Activated CD4-positive, alpha-beta T cell treated with anti-CD3 and anti-CD28 coated beads, Interleukin-2, amount 50 U/mL, for 48 hours (primary cell): Measurements from ENCODE around the gene SOX6.
A peak's percentile ranks its signal among the peaks of the same experiment; 100 is the strongest.
"Not testable (repeated sequence)": the region's sequence is repeated elsewhere in the genome, so short reads cannot be mapped to it uniquely, and the experiment has no call there.

ENCODE experiments used
- DNase-seq, 2 experiments: peaks; one replicate each; pipeline ENCODE4 v3.0.0-alpha.2; 2020

SOX6 gene

DNA sequence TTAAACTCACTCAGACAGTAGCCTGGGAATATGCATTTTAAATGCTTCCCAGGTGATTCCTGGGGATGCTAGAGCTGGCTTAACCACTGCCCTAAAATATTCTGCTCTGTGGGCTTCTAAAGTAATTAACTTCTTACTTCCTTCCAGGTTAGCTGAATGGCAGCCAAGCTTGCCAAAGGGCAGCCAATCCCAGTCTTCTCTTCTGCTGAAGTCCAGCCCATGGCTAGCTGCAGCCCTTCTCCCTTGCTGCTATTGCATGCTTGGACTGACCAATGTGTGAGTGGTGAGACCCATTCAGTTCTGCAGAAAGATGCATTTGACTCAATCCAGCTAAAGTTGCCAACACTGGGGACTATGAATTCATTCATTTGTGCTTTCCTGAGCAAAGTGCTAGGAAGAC, 411.9 kb downstream of the SOX6 start:
- no peak for DNase-seq

- DNase-seq: no peak
Measured at GRCh38 chr11:15943418-15944197, 412.7 kb downstream of the SOX6 start.

- DNase-seq: no peak
Measured at GRCh38 chr11:15942936-15943335, 413.4 kb downstream of the SOX6 start.

DNA sequence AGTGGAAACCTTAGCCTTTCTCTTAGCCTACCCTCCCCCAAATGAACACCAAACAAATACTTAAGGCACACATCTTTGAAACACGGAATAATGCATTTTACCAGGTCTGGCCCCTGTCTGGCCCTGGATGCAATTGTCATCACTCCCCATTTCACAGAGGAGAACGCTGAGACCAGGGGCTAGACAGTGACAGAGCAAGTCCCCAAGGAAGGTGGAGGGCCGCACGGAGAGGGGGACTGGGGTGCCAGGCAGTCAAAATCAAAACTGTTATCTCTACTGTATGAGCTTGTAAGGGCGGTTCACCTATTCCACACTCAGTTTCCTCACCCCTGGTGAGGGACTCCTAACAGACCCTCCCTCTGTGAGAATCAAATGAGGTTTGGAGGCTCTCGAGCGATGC, 414.2 kb downstream of the SOX6 start:
- no peak for DNase-seq

DNA sequence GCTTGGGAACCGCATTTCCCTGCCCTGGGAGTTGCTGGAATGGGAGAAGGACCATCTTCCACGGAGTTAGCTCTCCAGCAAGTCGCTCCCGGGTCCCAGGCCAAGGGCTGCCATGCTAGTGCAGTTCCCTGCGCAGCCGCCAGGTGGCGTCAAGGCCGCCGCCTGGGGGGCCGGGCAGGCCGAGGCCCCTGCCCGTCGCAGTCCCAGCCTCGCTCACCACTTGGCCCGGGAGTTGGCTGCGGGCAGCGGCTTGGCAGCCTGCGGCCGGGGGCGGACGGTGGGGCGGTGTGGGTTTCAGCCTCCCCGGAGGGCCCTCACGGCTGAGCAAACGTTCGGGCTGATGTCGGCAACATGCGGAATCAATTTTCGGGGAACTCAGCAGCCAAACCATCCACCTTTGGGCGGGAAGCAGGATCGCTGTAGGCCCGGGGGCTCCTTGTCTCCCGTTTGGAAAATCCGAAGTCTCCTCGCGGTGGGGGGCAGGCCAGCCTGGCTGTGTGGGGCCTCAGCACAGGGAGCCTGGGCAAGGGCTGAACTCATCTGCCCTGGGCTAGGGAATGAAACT, 415.1 kb downstream of the SOX6 start:
- peak; percentile 24 to 28 for DNase-seq

GRCh38 chr11:15940462-15941205, 415.7 kb downstream of the SOX6 start:
- no peak for DNase-seq

- no peak for DNase-seq
Measured at GRCh38 chr11:15938983-15939382, 417.4 kb downstream of the SOX6 start.

DNA sequence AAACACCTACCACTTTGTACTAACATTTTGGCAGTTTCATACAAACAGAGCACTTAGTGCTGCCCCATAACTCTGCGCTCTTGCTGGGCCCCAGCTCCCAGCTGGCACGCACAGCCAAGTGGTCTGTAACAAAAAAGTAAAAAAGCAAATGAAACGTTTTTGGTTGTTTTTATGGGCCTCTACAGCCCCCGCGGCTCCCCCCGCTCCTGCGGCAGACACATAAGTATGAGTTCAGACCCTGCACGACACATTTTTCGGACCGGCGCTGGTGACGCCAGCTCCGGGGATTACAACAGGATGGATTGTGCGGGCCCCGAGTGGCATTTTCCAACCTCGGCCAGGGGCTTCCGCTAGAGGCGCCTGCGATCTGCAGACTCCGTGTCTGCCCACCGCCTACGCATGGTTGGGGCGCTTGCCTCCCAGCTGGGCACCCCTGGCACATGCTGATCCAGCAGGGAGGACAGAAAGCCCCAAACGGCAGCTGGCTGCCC, 418.2 kb downstream of the SOX6 start:
- DNase-seq: no peak

DNA sequence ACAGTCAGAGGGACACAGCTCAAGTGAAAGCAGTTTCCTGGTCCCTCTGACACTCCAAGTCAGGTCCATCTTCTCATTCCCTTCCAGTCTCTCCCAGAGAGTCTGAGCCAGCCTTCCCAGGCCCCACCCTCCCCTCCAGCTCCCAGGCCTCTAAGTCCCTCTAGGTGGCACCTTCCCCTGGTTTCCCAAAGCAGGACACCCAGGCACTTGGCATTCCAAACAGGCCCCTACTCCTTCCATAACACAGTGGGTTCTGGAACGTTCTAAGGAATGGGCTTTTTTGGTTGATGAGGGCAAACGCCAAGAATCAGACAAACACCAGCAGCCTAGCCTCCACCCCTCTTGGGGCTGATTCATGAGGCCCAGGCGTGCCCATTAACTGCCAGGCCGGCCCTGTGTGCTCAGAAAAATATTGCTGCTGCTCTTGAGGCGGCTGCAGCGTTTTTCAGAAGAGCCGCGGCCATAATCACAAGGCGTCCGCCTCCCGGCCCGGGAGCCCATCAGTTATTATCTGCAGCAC, 418.7 kb downstream of the SOX6 start:
- no peak for DNase-seq

DNA sequence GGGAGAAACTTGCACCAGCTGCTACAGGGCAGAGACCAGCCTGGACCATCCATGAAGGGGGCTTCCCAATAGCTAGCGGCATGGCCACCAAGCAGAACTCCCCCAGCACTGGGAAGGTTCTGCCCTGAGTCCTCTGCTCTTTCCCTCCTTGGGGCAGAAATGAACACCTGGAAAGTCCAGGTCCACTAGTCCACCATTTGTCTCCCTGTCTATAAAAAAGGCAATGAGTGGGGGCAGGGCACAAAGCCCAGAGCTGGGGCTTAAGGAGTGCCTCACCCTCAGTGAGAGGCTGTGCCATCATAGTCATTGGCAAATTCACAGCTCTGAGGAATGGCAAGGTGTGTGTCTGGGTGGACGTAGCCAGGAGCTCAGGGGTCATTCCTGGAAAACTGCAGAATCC, 420.3 kb downstream of the SOX6 start:
- no peak for DNase-seq

GRCh38 chr11:15935373-15935772, 421.0 kb downstream of the SOX6 start:
- DNase-seq: no peak

DNA sequence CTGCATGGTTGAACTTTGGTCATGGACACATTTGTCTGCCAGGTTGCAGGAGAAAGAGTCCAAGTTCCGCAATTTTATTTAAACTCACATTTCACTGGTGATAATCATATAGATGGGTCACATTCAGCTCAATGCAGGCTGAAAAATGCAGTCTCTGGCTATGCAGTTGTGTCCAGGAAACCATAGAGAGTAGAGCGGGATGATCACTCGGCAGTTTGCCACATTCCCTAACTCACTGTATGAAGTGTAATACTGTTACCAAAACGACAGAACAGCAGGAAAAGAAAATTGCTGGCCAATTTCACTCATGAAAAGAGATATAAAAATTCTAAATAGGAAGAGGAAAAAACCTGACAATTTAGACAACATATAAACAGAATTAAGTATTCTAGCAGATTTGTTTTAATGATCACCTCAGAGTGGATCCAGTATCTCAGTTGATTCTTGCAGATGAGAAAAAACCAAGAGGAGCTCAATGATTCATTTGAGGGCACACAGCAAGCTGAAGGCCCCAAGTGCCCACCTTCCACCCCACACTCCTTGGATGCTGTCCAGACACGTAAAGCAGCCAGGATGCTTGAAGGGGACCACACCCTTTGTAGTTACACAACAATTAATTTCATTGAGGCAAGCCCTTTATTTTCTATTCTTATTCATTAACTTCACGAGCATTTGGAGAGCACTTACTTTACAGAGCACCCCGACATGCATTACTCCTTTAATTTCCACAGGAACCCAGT, 422.3 kb downstream of the SOX6 start:
- no peak for DNase-seq

GRCh38 chr11:15932417-15932816, 423.9 kb downstream of the SOX6 start:
- no peak for DNase-seq

DNA sequence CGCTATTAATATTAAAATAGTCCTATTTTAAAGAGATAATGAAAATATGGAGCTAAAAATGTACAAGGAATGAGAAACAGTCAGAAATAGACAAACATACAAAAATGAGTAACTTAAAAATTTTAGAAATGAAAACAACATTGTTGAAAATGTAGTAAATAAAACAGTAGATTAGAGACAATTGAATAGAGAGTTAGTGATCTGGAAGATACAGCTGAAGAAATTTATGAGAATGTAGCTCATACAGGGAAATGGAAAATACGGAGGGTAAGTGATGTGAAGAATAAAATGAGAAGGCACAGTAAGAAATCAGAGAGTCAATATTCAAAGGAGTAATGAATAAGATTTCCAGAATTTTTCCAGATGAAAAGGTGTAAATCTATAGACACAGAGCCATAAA, 424.8 kb downstream of the SOX6 start:
- no peak for DNase-seq

DNA sequence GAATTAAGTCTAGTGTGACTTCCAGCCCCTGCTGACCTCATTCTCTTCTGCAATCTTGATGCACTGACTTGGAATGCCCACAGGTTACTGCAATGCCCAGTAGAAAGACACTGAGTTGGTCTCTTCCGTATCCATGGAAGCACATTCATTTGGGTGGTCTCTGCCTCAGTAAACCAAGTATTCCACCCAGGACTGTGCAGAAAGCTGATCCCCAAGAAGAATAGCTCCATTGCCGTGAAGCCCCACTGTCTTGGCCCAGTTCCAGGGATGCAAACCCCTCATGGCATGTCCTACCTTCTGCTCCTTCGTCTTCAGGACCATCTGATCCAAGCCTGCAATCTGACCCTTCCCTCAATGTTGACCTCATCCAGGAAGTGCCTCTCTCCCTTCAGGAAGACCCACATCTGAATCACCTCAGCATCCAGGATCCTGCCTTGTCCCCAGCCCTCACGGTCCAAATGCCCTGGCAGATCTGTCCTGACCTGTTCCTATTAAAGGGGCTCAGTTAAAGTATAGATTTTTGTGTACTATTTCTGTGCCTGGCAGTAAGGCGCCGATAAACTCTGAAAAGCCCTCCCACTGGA, 425.8 kb downstream of the SOX6 start:
- no peak for DNase-seq

GRCh38 chr11:15929371-15929901, 426.9 kb downstream of the SOX6 start:
- no peak for DNase-seq

GRCh38 chr11:15927864-15928217, 428.5 kb downstream of the SOX6 start:
- no peak for DNase-seq

DNA sequence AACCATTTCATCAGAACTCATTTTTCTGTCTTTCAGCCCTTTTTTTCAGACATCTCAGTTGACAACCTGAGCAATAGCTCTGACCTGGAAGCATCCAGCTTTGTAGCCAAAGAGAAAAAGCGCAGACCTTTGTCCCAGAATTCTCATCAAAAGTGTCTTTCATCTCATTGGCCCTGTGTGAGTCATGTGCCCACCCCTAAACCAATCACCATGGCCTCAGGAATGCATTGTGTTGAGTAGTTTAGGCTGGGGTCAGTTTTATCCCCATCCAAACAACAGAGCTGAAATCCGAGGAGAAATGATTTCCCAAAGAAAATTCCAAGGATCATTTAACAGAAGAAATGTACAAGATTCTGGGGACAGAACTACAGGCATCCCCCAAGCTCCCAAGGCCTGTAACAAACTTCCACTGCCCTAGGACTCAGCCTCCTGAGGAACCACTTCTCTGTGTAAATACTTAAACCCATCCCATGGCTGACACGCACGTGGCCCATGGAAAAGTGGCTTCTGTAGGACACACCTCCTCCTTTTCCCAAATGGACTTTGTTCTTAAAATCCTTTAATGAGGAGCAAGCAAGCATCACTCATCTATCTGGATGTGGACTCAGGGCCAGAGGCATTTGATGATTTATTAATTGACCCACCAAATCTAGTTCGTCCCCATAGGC, 429.0 kb downstream of the SOX6 start:
- DNase-seq: no peak

DNA sequence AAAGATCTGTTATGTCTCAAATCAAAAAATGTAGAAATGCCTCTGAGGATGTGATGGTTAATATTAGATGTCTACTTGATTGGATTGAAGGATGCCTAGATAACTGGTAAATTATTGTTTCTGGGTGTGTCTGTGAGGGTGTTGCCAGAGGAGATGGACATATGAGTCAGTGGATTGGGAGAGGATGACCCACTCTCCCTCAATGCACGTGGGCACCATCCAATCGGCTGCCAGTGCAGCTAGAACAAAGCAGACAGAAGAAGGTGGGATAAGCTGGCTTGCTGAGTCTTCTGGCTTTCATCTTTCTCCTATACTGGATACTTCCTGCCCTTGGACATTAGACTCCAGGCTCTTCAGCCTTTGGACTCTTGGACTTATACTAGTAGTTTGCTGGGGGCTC, 430.3 kb downstream of the SOX6 start:
- no peak for DNase-seq

DNA sequence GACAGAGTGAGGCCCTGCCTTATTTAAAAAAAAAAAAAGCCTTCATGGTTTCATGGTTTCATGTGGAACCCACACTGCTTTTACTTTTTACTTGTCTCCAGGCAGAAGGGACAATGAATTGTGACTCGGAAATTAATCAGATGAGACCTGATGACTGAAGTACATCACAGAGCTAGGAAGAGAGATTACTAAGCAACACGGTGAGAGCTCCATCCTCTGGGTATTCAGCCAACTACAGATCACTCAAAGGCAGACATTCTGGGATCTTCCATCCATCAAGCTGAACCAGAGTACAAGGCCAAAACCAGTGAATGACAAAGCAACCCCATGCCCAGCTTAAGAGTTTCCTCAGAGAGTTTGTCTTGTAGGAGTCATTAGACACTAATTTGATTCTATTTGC, 433.2 kb downstream of the SOX6 start:
- DNase-seq: no peak

DNA sequence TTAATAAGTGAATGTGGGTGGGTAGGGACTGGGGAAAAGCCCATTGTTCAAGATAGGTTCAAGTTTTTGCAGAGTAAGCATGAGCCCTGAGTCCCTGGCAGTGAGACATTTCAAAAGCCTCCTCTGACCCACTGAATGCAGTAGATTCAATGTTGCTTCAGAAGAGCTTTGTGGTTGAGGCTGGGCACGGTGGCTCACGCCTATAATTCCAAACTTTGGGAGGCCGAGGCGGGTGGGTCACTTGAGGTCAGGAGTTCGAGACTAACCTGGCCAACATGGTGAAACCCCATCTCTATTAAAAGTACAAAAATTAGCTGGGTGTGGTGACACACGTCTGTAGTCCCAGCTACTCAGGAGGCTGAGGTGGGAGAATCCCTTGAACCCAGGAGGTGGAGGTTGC, 433.6 kb downstream of the SOX6 start:
- DNase-seq: not testable (repeated sequence)
